GM12801 (cell line): ENCODE data around the gene PARD3.

ENCODE experiments used
- TF ChIP-seq, protein P1 (sequence below): IDR thresholded peaks from one replicate; pipeline ENCODE4 v1.5.1; 2011; ENCODE audit warnings: control low read depth; ENCODE audit not compliant: insufficient read length; ENCODE audit errors: extremely low read depth

Gene PARD3

DNA sequence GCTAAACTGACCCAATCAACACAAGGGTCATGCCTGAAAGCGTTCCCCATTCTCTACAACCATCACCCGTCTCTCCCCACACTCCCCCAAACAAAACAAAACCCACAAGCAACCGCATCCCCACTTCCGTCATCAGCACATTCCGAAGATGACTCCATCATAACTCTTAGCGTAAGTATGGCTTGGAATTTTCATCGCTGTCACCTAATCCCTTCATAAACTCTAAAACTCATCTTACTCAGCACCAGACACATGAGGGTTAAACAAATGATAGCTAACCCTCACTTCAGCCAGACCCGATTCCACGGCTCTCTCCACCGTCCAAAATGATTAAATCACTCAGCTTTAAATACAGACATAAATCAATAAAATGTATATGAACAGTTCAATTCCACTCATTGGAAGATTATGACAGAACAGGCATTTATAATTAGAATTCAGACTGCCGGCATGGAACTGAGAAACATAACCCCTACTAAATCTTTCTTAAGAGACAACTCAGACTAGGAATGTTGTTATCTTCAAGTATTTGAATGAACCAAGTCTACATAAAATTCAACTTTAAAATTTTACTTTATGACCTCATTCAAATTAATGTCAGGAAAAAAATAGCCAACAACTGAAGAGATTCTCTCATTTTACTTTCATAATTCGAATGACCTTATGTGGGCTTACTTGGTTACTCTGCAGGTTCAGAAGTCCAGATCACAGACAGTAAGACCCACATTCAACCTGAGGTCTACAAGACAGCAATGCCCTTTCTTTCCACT is 215.9 kb downstream of the PARD3 start:
- TF ChIP-seq, protein P1, sequence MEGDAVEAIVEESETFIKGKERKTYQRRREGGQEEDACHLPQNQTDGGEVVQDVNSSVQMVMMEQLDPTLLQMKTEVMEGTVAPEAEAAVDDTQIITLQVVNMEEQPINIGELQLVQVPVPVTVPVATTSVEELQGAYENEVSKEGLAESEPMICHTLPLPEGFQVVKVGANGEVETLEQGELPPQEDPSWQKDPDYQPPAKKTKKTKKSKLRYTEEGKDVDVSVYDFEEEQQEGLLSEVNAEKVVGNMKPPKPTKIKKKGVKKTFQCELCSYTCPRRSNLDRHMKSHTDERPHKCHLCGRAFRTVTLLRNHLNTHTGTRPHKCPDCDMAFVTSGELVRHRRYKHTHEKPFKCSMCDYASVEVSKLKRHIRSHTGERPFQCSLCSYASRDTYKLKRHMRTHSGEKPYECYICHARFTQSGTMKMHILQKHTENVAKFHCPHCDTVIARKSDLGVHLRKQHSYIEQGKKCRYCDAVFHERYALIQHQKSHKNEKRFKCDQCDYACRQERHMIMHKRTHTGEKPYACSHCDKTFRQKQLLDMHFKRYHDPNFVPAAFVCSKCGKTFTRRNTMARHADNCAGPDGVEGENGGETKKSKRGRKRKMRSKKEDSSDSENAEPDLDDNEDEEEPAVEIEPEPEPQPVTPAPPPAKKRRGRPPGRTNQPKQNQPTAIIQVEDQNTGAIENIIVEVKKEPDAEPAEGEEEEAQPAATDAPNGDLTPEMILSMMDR: no peak

DNA sequence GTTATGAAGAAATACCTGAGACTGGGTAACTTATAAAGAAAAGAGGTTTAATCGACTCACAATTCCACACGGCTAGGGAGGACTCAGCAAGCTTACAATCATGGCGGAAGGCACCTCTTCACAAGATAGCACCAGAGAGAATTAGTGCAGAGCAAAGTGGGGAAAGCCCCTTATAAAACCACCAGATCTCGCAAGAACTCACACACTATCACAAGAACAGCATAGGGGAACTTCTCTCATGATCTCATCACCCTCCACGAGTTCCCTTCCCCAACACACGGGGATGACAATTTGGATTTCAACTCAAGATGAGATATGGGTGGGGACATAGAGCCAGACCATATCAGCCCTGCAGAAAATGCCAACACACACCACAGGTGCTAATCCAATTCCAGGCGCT is 218.7 kb downstream of the PARD3 start:
- TF ChIP-seq, protein P1: no peak

DNA sequence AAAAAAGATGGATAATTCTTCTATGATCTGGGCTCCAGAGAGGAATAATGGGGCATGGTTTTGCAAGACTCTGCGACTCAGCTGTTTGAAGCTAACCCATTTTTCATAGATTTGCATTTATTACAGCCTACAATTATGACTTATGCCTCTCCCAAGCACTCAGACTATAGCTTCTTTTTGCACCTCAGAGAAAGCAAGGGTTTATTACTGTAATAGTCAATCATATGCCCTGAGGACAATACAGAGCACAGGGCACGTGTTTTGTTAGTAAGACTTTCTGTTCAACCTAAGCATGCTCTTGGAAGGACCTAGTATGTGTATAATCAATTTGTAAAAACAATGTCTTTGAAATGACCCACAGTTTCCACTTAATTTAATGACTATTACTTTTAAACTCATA is 221.2 kb downstream of the PARD3 start:
- TF ChIP-seq, protein P1: no peak

- TF ChIP-seq, protein P1: no peak
Observed at GRCh38 chr10:34593374-34593890, 221.7 kb downstream of the PARD3 start.

GRCh38 chr10:34590793-34591192 is 224.3 kb downstream of the PARD3 start:
- TF ChIP-seq, protein P1: no peak

GRCh38 chr10:34589275-34589674 is 225.8 kb downstream of the PARD3 start:
- TF ChIP-seq, protein P1: no peak

DNA sequence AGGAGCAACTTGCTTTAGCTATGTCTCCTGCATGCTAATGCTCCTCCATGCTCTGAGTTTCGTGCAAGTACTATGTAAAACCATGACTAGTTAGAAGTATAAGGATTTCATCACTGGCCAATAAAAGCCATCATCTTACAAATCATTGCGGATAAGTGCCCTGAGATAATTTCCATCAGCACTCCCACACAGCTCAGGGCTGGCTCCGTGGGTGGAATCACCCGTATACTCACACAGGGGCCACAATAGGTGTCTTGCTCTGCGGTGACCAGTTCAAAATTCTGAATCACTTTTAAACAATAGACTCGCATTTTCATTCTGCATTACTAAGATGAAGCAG is 227.4 kb downstream of the PARD3 start:
- TF ChIP-seq, protein P1: no peak
